Erythroblast (primary cell): ENCODE measurements around the gene ADM2.
"Not testable (repeated sequence)": the region's sequence is repeated elsewhere in the genome, so short reads cannot be mapped to it uniquely, and the experiment has no call there.

Experiments
- DNase-seq, 2 experiments: peaks; one replicate each; lab custom pipeline; 2025; lab: John Stamatoyannopoulos, UW
- GATA1 ChIP-seq: IDR thresholded peaks from 2 replicates; pipeline ENCODE4 v1.6.1; 2011; ENCODE audit warnings: low read depth, mild to moderate bottlenecking, control low read depth, low read length, moderate library complexity
- POLR2A ChIP-seq: IDR thresholded peaks from 2 replicates; pipeline ENCODE4 v1.6.1; 2011; ENCODE audit warnings: mild to moderate bottlenecking, low read length

Gene ADM2

DNA sequence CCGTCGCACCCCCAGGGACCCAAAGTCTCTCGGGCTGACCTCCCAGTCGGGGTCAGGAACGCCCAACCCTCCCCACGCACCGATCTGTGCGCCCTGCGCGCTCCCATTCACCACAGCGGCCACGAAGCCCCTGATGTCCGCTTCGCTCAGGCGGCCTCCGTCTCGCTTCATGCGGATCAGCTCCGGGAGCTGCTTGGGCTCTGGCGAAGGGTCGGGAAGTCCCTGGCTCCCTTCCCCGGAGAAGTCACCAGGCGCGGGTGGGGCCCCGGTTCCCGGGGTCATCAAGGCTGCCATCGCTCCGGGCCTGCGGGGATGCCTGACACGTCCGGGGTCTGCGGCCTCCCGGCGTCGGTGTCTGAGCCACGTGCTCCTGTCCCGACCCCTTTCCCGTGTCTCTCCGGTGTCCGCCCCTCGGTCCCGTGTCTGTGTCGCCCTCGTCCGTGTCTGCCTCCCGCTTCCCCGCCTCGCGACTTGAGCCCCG is 48.1 kb downstream of the ADM2 start:
- DNase-seq = no peak
- TF ChIP-seq GATA1 (no peak), POLR2A (no peak)

DNA sequence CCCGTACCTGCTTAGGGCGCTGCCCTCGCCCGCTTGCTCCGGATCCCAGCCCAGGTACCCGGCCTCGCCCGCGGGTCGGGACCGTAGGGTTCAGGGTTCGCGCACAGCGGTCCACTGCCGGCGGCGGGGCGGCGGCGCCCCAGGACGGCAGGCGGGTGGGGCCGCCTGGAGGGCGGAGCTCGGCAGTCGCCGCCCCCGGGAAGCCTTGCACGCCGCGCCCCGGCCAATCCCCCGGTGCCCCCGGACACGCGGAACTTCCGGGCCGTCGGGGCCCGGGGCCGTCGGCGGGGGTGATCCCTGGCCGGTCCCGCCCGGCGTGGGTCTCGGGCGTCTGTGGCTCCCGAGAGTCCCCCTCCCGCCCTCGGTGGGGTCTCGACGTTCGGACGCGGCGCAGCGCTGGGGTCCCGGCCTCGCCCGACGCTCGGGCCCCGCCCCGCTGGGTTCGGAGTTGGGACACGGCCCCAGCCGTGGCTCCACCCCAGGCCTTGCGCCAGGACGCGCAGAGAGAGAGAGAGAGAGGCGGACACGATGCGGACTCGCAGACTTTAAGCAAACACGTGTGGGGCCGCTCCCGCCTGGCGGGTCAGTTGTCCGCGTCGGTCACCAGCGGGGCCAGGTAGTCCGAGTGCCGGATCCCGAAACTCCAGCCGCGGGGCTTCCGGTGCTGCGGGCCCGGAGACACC is 48.7 kb downstream of the ADM2 start, which contains the start of gene TYMP:
Gene TYMP, minus strand, starts transcription at position 116 of the 683 bp plus-strand sequence. CDS start 303 bp downstream, outside the sequence.
- TF ChIP-seq GATA1 (no peak), POLR2A (peak; percentile 39)
- peak; percentile 67 to 72 for DNase-seq

DNA sequence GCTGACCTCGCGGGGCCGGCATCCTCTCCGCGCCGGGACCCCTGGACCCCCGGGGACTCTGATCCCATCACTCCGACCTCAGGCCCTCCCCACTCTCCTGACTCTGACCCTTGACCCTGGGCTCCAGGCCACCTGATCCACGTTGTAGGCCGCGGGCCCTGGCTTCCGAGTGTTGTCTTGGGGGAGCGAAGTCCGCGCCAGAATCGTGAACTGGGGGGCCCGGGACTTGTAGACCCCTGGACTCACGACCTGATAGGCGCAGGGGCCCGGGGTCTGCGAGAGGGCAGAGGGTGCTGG is 49.2 kb downstream of the ADM2 start:
- TF ChIP-seq GATA1 = no peak
- no peak for TF ChIP-seq POLR2A
- DNase-seq = no peak

DNA sequence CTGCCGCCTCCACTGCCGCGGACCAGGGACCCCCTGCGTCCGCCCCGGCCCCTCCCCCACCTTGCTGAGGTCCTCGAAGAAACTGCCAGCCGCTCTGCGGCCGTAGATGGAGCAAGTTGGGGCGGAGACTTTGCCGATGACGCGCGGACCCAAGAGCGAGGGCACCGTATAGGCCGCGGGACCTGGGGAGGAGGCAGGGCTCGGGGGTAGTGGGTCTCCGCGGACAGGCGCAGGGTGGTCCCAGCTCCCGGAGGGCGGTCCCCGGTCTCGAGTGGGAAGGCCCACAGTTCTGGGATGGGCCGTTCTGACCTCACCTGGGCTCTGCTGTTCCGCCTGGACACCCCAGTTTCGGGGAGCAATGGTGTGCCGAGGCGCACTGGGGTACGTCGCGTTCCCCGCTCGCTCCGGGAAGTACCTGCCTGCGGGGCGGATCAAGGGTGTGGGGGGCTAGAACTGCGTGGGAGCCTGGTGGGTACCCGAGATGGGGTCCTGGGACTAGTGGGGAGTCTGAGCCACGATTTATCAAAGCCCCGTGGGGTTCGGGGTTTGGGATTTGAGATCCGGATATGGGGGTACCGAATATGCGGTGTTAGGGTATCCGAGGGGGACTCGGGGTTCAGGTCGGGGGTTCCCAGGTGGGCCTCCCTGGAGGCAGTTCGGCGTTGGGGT is 49.7 kb downstream of the ADM2 start:
- TF ChIP-seq GATA1 (no peak), POLR2A (peak; percentile 36)
- peak; percentile 71 to 77 for DNase-seq

DNA sequence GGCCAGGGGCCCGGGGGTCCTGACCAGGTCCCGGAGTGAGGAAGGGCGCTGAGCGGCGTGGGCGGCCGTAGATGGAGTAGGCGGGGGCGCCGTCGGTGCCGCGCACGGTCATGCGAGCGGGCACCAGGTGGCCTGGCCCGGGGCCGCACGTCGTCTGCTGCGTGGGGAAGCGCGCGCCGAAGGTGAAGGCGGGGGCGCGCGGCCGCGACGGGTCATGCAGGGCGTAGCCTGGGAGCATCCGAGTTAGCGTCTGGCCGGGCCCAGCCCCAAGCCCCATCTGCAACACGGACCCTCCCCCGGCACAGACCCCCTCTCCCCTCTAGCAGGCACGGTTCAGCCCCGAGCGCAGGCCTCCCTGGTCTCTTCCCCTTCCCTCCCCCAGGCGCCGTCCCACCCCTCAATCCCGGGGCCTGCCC is 50.2 kb downstream of the ADM2 start:
- peak; percentile 28 to 46 for DNase-seq
- TF ChIP-seq POLR2A = no peak
- TF ChIP-seq GATA1 = no peak

DNA sequence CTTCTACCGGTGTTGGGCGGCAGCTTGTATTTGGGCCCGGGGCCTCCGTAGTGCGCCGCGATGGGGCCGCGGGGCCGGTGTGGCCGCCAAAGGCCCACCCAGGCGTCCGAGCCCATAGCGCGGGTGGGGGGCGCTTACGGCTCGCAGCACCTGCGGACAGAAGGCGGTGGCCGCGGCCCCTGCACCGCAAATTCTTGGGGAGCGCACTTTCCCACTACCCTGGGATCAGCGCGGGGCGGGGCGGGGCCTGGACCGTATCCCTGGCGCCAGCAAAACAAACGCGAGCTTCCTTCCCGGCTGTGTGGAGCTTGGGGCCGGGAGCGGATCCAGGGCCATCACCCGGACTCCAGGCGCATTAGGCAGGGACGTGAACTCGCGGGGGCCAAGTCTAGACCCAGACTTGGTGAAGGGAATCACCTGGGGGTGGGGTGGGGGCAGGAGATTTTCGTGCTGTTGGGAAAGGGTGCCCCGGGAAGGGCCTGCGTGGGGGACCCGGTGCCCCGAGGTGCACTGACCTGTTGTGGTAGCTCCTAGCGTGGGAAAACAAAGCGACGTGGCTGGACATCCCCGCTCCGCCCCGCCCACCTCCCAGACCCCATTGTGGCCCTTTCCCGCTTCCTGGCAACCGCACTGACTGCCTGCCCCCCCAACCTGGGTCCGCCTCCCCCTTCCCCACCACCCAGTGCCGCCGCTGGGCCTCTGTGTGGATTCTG is 50.8 kb downstream of the ADM2 start:
- no peak for DNase-seq
- TF ChIP-seq GATA1 (no peak), POLR2A (no peak)

DNA sequence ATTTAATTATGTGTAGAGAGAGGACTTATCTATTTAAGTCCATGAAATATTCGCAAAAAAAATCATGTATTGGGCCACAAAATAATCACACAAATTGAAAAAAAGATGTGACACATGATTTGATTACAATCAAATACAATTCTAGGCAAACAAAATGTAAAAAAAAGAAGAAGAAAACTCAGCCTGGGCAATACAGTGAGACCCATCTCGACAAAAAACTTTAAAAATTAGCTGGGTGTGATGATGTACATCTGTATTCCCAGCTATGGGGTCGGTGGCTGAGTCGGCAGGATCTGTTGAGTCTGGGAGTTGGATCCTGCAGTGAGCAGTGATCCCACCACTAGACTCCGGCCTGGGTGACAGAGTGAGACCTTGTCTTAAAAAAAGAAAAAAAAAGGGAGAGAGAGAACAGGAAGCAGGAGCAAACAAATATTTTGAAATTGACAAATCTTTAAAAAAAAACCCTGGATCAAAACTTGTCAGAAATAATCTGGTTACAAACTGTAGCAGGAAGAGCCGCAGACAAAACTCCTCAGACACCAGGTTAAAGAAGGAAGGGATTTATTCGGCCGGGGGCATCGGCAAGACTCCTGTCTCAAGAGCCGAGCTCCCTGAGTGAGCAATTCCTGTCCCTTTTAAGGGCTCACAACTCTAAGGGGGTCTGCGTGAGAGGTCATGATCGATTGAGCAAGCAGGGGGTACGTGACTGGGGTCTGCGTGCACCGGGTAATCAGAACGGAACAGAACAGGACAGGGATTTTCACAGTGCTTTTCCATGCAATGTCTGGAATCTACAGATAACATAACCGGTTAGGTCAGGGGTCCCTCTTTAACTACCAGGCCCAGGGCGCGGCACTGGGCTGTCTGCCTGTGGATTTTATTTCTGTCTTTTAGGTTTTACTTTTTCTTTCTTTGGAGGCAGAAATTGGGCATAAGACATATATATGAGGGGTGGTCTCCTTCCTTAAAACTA is 51.8 kb downstream of the ADM2 start:
- DNase-seq = peak in 1 of 2 experiments; percentile 23
- TF ChIP-seq POLR2A = no peak
- no peak for TF ChIP-seq GATA1

DNA sequence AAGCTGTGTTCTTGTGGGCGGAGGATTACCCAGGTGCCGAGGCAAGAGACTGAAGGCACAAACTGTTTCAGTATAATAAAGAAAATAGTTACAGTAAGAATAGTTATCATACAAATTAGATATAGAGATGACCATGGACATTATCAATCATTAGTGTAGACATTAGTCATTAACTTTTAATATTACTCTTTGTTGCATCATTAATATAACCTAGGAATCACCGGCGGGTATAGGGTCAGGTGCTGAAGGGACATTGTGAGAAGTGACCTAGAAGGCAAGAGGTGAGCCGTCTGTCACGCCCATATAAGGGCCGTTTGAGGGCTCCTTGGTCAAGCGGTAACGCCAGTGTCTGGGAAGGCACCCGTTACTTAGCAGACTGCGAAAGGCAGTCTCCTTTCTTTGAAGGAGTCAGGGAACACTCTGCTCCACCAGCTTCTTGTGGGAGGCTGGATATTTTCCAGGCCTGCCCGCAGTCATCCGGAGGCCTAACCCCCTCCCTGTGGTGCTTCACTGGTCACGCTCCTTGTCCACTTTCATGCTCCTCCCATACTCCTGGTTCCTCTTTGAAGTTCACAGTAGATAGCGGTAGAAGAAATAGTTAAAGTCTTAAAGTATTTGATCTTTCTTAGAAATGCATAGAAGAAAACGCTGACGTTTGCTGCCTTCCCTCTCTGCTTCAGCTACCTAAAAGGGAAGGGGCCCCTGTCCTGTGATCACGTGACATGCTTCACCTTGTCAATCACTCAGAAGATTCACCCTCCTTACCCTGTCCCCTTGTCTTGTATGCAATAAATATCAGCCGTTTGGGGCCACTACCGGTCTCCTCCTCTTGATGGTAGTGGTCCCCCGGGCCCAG is 52.7 kb downstream of the ADM2 start:
- not testable (repeated sequence) for DNase-seq

DNA sequence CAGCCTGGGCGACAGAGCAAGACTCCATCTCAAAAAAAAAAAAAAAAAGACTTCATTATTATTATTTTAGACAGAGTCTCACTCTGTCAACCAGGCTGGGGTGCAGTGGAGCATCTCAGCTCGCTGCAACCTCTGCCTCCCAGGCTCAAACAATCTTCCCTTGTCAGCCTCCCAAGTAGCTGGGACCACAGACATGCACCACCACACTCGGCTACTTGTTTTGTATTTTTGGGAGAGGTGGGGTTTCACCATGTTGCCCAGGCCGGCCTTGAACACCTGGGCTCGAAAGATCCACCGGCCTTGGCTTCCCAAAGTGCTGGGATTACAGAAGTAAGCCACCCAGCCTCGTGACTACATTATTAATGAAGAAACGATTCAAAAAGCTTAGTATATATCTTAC is 53.8 kb downstream of the ADM2 start:
- DNase-seq = no peak
- TF ChIP-seq POLR2A (no peak), GATA1 (no peak)
